GM12892 (cell line): ENCODE results near the gene CDK5R1.

ENCODE experiments used
- POLR2A ChIP-seq: IDR thresholded peaks from 2 replicates; pipeline ENCODE4 v1.6.1; 2011; ENCODE audit warnings: low read depth, low read length, control low read depth
- TAF1 ChIP-seq: IDR thresholded peaks from 2 replicates; pipeline ENCODE4 v1.6.1; 2011; ENCODE audit warnings: low read depth, mild to moderate bottlenecking, control low read depth, low read length, borderline replicate concordance

GRCh38 chr17:32445497-32445896, 41.3 kb upstream of the CDK5R1 start:
- TF ChIP-seq TAF1 (no peak), POLR2A (no peak)
